Measurements from ENCODE around the gene TMEM132D.
"Not testable (repeated sequence)": the region's sequence is repeated elsewhere in the genome, so short reads cannot be mapped to it uniquely, and the experiment has no call there.

The TMEM132D gene

DNA sequence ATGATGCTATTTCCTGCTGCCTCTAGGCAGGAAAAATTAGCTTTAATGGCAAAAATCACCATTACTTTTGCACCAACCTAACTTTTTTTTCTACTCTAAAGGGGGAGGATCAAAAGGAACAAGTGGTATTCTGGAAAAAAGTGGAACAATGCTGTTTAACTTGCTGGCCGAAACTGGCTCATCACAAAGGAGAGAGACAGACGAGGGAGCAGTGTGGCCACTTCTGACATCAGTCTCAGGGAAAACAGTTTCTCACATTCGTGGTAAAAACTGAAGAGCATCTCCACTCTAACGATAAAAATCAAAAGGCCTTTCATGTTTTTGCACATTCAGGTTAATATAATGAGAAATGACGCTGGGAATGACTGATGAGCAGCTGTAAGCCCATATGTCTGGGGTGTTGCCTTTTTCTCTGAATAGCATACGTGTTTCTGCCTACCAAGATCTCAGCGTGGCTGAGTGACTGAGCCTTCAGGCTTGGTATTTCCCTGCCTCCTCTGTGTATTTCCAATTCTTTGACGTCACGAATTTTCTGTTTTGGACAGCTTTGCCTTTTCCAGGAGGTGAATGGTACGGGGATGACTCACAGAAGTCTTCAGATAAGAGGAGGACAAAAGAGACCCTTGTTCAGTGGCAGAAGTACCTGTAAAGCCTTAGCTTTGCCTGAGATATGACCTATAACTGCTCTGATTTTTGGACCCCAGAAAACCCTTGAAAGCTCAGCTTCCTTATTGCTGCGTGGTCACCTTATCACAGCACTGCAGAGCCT is 691.8 kb downstream of the TMEM132D start:
- DNase-seq: no peak

DNA sequence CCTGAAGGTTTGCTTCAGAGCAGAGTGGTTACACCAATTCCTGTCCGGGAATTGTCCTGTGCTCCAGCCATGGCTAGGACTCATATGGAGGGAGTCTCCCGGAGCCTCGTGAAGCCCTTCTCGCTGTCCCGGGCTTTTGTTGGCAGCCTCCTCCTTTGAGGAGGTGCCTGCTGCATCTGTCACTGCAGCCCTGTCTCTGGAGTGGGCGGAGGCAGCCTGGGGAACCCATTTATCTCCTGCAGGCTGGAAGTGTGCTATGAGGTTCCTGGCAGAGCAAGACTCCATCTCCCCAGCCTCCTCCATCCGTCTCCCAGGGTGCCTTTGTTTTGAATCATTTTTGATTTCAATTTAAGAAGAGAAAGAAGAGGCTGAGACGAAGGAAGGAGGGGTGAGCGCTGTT is 695.3 kb downstream of the TMEM132D start:
- DNase-seq: no peak

DNA sequence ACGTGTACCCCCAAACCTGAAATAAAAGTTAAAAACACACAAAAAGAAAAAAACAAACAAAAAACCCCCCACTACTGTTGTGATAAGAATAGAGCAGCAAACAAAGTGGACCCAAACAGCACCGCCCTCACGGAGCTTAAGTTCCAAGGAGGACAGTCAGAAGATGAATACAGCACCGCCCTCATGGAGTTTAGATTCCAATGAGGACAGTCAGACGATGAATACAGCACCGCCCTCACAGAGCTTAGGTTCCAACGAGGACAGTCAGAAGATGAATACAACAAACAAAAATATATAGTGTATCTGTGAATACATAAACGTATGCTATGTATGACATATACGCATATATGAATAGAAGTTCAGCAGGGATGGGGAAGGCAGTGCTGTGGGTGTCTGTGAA is 696.7 kb downstream of the TMEM132D start:
- no peak for DNase-seq

DNA sequence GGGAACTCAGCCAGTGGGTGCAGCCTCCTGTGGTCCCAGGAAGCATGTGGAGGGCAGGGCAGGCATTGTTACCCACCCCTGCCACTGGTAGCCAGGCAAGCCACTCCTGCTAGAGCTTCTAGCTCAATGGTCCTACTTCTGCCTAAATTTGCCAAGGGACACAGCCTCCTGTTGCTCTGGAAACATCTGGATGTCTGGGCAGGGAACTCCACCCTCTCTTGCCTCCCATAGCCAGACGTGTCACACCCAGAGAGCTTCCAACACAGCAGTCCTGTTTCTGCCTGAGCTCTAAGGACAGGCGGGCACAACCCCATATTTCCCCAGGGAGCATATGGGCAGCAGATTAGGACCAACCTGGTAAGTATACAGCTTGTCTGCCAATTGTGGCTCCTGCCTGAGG is 700.4 kb downstream of the TMEM132D start:
- no peak for DNase-seq

DNA sequence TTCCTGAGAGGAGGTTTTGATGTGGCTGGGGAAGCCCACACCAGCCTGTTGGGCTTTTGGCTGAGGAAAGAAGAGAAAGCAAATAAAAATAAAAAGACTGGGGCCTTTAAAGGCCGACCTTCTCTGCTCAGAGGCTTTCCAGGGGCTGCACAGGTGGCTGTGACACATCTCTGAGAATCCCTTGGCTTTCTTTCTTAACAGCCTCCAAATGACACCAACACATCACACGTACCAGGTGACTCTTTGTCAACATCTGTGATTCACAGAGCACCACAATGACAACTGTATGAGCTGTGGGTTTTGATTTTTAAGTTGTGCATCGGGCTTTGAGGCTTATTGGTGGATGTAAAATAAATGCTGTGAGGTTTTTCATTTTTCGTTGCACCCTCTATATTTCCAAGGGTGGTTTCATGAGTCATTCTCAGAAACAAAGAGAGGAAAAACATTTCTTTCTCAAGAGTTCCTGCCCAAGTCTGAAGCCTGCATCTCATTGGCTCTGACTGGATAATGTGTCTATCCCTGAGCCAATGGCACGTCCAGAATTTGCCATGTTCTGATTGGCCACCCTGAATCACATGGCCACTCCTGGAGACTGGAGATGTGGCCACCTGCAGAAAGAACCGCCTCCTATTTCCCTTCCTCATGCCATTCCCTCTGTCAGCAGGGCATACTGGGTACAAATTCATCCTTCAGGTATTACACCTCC is 701.6 kb downstream of the TMEM132D start:
- no peak for DNase-seq

DNA sequence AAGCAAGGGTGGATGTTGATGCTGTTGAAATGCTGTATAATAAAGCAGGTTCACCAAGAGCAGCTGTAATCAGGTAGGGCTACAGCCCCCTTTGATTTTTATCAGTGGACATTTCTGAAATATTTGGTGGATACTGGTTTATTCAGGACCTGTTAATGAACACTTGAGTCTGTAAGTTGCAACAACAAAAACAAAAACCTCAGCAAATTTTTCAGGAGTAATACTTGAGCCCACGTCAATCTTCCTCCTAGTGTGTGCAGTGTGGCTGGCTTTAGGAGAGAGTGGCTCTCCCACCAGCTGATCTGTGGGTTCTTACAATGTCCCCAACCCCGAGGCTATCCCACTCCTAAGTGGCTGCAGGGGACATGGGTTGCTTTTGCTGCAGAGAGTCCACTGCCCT is 702.8 kb downstream of the TMEM132D start:
- no peak for DNase-seq

DNA sequence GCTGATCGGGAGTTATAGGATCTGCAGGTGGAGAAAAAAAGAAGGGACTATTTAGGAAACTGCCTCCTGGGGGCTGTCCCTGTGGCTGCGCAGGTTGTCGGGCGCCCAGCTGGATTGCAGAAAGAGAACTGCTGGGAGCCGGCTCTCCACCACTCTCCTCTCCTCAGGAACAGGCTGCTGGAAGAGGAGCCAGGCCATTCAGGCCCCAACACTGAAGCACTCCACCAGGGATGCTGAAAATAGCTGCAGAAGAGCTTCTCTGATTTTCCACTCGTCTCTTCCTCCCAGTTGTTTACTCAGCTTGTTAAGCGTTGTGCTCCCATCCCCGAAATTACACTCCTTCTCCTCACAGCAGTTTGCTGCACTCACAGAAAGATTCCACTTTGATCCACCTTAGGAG is 703.2 kb downstream of the TMEM132D start:
- no peak for DNase-seq

DNA sequence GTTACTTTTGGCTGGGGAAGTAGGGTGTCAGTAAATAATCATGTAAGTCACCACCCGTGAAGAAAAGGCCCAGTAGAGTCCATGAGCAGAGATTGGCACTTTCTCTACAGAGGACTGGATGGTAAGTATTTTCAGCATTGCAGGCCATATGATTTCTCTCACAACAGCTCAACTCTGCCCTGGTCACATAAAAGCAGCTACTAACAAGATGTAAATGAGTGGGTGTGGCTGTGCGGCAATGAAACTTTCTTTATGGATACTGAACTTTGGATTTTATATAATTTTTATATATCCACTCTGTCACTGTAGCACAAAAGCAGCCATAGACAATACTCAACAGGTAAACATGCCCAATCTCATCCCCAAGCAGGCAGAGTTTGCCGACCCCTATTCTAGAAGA is 706.9 kb downstream of the TMEM132D start:
- DNase-seq: no peak

DNA sequence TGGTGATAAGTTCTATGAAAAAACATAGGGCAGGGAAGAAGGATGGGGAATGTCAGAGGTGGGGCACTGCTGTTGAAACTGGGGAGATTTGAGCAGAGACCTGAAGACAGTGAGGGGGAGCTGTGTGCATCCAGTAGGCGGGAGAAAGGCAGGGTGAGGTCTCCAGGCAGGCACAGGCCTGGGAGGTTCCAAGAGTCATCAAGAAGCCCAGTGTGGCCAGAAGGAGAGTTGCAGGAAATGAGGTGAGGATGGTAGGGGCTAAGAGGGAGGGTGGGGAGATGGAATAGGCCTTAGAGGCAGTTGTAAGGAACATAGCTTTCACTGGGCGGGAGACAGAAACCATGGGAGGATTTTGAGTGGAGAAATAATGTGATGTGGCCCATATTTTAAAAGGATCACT is 708.7 kb downstream of the TMEM132D start:
- DNase-seq: no peak

DNA sequence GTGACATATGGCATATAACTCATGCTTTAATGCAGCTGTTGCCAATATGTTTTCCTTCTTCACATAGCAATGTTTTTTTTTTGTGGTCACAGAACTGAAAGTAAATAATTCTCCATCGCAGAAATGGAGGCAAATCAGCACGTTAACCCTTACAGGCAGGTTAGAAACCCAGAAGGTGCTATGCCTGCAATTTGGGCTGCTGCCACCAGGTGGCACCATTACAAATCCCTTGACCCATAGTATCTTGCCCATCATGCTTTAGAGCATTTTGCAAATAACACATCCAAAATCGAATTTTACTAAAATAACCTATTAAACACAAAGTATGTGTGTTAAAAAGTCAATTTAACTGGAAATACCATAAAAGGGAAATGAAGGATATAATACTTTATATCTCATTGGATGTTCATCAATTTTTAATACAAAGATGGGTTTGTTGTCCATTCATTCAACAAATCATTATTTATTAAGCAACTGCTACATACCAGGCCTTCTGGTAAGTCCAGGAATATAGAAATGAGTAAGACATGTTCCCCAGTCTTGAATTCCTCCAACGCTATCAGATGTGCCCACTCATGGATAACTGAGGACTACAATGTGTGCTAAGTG is 710.5 kb downstream of the TMEM132D start:
- peak; percentile 5 to 25 for DNase-seq

DNA sequence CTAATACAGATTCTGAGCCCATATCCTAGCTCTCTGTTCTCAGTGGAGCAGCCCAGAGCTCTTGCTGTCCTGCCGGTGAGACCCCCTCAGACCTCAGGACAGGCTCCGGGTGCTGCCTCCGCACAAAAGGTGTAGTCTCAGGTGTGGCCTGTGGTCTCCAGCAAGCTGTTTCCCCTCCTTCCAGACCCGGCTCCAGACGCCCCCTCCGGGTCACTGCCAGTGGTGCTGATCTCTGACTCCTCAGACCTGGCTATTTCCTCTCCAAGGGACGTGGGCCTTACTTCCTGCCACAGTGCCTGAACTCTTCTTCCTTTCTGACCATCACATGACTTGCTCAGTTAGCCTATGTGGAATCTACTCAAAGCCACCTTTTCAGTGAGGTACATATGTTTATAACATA is 713.0 kb downstream of the TMEM132D start:
- DNase-seq: no peak

DNA sequence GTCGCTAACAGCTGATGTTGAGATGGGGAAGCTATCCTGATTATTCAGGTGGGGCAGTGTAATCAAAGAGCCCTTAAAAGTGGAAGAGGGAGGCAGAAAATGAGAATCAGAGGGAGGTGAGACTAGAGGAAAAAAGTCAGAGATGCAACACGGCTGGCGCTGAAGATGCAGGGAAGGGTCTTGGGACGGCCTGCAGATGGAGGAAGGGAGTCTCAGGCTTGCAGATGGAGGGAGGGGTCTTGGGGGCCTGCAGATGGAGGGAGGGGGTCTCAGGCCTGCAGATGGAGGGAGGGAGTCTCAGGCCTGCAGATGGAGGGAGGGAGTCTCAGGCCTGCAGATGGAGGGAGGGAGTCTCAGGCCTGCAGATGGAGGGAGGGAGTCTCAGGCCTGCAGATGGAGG is 713.9 kb downstream of the TMEM132D start:
- DNase-seq: not testable (repeated sequence)

DNA sequence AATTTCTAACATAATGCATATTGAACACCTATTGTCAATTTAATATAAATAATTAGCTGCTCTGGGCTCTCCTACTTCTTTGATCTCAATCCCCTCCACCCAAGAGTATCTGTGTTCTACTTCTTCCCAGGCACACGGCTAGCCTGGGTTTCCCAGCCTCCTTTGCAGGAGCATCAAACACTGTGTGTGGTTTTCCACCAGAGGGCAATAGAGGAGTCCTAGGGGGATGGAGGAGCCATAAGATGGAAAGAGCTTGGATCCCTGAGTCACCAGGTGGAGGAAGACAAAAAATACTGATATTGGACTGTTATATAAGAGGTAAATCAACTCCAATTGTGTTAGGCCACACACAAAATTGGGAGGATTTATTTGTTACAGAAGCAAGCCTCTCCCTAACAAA is 716.9 kb downstream of the TMEM132D start:
- DNase-seq: no peak

DNA sequence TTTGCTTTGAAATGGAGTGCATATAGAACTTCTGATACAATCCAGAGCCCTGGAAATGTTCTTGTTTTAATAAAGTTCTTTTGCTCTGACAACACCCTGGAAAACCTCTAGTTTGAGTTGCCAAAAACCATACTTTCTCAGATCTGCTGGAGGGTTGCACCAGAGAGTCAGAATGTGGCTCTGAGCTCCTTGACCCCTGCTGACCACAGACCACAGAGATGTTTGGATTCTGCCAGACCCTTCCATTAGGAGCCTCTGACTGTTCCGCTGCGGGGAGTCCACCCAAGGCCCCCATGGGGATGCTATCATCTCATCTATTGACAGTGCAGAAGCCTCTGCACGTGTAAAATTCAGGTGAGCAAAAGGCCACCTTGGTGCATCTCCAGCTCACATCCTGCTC is 718.0 kb downstream of the TMEM132D start:
- DNase-seq: no peak

DNA sequence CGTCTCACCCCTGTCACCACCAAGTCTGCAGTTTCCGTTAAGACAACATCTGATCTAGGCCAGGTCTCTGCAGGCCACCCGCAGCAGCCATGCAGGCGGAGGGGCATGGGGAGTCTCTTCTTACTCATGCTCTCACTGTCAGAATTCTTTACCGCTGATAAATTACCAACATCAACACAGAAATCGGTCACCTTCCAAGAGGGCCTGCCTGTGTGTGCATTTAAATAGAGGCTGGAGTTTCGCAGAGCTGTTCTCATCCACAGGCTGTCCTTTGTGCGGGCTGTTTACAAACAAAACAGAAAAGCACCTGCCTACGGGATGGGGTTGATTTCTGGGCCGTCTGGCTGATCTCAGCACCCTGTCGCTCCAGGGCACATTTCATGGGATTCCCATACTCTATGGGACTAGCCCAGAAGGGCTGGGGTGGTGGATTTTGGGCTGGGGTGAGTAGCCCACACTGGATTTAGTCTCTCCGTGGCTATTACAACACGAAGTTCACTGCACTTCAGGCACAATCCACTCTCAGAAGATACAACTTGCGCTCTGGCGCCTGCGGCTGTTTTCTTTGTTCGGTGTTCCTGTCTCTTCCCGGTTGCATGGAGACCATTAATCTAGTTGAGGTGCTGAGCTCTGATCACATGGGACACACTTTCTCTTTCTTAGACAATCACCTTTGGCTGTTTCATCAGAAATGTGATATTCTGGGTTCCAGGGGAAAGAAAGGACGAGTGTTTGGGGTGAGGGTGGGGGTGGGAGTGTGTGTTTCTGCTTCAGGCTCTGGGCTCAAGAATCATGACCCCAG is 719.5 kb downstream of the TMEM132D start:
- DNase-seq: no peak

DNA sequence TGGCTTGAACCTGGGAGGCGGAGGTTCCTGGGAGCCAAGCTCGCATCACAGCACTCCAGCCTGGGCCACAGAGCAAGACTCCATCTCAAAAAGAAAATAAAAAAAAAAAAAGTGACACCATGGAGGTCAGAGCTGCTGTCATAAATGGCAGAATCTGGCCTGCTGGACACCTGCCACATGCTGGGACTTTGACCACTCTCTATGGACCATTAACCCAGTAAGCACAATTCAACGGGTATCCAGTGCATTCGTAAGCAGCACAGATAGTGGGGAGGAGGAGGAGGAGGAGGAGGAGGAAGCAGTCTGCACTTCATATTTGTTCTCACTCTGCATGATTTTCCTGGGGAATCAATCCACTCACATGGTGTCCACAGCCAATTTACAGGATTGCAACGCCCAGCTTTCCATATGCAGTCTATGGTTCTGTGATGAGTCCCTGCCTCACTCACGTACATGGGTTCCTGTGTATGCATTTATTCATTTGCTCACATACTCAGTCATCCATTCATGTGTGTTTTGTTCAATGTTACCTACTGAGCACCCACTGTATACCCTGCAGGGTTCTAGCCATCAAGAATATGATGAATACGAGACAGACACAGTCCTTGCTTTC is 723.8 kb downstream of the TMEM132D start:
- no peak for DNase-seq

DNA sequence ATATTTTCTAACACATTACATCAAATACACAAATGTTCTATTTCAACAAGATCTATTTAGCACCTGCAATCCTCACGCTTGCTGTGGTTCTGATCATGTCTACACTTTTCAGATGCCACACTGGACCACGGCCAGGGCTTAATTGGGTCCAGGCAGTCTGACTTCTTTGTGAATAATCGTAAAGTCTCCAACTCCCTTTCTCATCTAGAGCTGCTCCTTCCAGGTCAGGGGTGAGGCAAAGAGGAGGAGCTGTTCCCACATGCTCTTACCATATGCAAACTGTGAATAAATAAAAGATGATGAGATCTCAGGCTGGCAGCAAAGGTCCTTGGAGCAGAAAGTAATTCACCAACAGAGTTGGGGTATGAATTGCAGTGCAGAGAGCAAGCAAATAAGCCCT is 733.9 kb downstream of the TMEM132D start:
- no peak for DNase-seq

DNA sequence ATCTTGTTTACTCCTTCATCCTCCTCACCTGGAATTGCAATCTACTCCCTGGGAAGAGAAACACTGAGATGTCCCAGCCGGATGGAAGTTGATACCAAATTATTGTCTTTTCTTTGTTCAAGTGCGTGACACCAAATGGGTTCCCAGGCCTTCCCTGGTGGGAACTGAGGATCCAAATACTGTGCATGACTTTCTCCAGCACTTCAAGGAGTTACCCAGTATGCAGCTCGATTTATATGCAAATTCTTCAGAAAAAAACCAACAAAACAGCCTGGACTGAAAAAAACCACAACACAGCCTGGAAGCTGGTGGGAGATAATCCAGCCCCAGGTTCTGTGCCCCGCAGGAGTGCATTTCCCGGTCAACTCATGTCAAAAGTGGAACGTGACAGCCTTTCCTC is 740.0 kb downstream of the TMEM132D start:
- no peak for DNase-seq

DNA sequence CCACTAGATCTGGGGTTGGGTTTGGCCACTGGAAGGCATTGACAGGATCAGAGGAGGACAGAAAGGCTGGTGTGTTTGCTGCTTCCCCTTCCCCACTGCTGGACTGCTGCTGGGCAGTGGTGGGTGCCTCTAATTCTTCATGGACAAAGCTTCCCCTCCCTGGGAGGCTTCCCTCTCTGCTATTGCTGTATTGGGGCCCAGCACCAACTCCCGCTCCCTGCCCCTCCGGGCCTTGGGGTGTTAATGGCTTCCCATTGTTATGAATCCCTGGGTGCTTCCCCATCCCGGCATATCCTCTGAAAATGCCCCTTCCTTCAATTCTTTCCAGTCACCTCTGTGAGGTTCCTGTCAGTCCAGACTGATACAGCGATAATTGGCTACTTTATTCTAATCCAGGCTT is 740.4 kb downstream of the TMEM132D start:
- no peak for DNase-seq

DNA sequence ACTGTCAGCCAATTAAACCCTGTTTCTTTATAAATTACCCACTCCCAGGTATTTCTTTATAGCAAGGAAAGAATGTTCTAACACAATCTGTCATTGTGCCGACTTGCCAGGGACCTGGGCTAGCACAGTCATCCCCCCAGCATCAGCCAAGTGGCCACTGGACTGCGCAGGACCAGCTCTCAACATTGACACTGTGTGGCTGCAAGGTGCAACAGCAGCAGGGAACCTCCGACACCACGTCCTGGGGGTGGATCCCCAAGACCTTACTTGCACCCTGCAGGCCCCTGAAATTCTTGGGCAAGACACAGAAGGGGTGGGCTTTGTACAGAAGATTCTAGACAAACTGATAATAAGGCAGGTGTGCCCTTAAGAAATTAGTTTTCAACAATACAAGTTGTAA is 741.0 kb downstream of the TMEM132D start:
- DNase-seq: no peak

DNA sequence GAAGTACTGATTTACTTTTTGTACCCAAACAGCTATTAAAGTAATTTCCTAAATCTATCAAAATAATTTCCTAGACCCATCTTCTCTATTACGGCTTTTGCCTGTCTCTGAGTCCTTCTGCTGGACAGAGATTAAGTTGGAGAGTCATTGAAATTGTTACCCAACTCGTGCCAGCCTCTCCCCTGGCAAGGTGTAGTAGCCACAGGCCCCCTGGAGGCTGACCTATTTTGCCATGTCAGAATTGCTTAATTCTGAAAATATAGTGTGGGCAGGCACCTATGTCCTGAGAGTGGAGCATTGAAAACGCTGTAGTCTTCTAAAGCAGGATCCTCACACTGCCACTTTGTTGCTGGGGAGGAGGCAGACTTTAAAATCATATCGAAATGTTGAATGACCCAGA is 742.3 kb downstream of the TMEM132D start:
- no peak for DNase-seq

DNA sequence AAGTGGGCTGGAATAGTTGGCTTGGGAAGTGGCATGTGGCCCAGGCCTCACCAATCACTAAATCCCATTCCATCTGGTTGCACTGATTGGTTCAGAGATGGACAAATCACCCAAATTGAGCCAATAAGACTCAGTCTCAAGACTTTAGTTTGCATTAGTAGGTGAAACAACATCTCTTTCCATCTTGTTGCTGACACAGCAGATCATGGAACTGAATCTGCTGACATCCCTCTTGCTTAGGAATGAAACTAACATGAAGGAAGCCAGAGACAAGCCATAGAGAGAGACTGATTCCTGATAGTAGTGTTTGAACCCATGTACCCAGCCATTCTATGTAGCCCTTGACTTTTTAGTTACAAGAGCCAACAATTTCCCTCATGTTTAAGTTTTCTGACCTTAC is 743.5 kb downstream of the TMEM132D start:
- DNase-seq: no peak

Measured in stimulated activated CD4-positive, alpha-beta T cell treated with anti-CD3 and anti-CD28 coated beads, Interleukin-2, amount 100 ng/mL, for 48 hours (primary cell).